Esophagus muscularis mucosa (tissue), 4 donors: ENCODE results near the gene TECTB. TPM values are rescaled to one million over a fixed set of nuclear protein-coding genes. Genes with fewer than 3 reads are reported as not detected.
A peak's percentile ranks its signal among the peaks of the same experiment; 100 is the strongest.

ENCODE experiments used
- DNase-seq: peaks from one replicate; pipeline ENCODE4 v3.0.0-alpha.2; 2017; ENCODE audit errors: extremely low spot score
- H3K27ac ChIP-seq, 4 donors: fragments of 200-600 bp; sonication (generic); replicated peaks in 1 of 4; 1 replicate in 3 of 4; 2 replicates in 1 of 4; pipeline ENCODE4 v1.5.1; 2016 to 2019; ENCODE audit warnings: mild to moderate bottlenecking in 1 of 4
- H3K27me3 ChIP-seq, 4 donors: fragments of 200-600 bp; sonication (generic); one replicate each; pipeline versions ENCODE4 v1.5.1 to v1.6.0; 2016 to 2019
- H3K36me3 ChIP-seq, 4 donors: fragments of 200-600 bp; sonication (generic); one replicate each; pipeline ENCODE4 v1.5.1; 2016 to 2019
- H3K4me1 ChIP-seq, 4 donors: fragments of 200-600 bp; sonication (generic); one replicate each; pipeline ENCODE4 v1.5.1; 2016 to 2019
- H3K4me3 ChIP-seq, 4 donors: fragments of 200-600 bp; sonication (generic); 1 replicate in 2 of 4; 2 replicates in 2 of 4; pipeline ENCODE4 v1.5.1; 2016 to 2019; ENCODE audit warnings: mild to moderate bottlenecking in 4 of 4, moderate library complexity in 1 of 4
- H3K9me3 ChIP-seq, 4 donors: fragments of 200-600 bp; sonication (generic); 1 replicate in 3 of 4; 2 replicates in 1 of 4; pipeline ENCODE4 v1.5.1; 2016 to 2019
- EP300 ChIP-seq: sonication (generic); formaldehyde crosslinking; IDR thresholded peaks from one replicate; pipeline ENCODE4 v1.6.1; 2017; ENCODE audit warnings: antibody characterized with exemption
- POLR2A ChIP-seq: fragments of 450-650 bp; IDR thresholded peaks from one replicate; pipeline ENCODE4 v1.6.1; 2017; ENCODE audit warnings: antibody characterized with exemption, moderate library complexity, mild to moderate bottlenecking, low read depth
- POLR2AphosphoS5 ChIP-seq, 2 donors: sonication (generic); formaldehyde crosslinking; IDR thresholded peaks; one replicate each; pipeline ENCODE4 v1.6.1; 2017; ENCODE audit warnings: antibody characterized with exemption in 2 of 2
- WGBS: methylation state at CpG from one replicate; pipeline ENCODE4 v1.1.5; 2018; 5-methylcytosine and 5-hydroxymethylcytosine counted together
- intact Hi-C: fragments of 100-400 bp; cut with DNase I; formaldehyde crosslinking; loops from one replicate; pipeline ENCODE4 v1.15.1; 2023
- total RNA-seq, 4 donors: library from RNA; depleted of rRNA; stranded (reverse); fragments of >200 nt; gene quantifications; one replicate each; pipeline versions ENCODE4 v1.1.0 to v1.2.1, GENCODE V29; 2016
- TF ChIP-seq, protein P1 (sequence below), 3 experiments: fragments of 200-600 bp in 2 of 3; fragments of 450-650 bp in 1 of 3; sonication (generic) in 2 of 3; IDR thresholded peaks; one replicate each; pipeline ENCODE4 v1.5.1; 2017 to 2019; ENCODE audit warnings: antibody characterized with exemption in 3 of 3, mild to moderate bottlenecking in 2 of 3, moderate library complexity in 1 of 3

TECTB gene
- total RNA-seq, 4 donors from 2014 or later: 0.06 TPM; not detected in 3

DNA sequence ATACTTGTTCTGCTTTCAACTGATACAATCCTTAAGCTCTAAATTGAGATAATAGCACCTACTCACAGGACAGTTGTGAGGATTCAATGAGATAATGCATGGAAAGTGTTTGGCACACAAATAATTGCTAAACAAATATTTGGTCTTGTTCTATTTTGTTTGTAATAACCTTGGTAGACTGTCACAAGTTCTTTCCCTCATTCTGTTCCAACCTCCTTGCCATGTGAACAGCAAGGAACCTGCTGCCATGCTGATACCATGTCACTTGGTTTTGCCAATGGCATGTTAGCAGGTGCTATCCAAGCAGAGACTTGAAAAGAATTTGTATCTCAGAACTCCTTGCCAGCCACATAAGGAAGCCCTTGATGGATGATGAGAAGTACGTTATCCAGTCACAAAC is 24.8 kb upstream of the TECTB start:
- WGBS: 43% methylated on average over 1 of the region's 1 CpG
- peak; percentile 70 for DNase-seq
- Histone ChIP-seq H3K4me1 (no peaks in the 10 kb centered on the region), H3K36me3 (no peaks in the 10 kb centered on the region), H3K4me3 (no peak overlapping the region), H3K27me3 (no peaks in the 10 kb centered on the region), H3K9me3 (no peaks in the 10 kb centered on the region), H3K27ac (no peak overlapping the region)
- TF ChIP-seq POLR2A: no peak
- TF ChIP-seq POLR2AphosphoS5 (IDR thresholded peaks at IDR 0.05): no peak
- TF ChIP-seq EP300: no peak
- intact Hi-C loops: no loop called here

- TF ChIP-seq EP300 (no peak), POLR2AphosphoS5 (IDR thresholded peaks at IDR 0.05) (no peak), POLR2A (no peak)
- TF ChIP-seq, protein P1, sequence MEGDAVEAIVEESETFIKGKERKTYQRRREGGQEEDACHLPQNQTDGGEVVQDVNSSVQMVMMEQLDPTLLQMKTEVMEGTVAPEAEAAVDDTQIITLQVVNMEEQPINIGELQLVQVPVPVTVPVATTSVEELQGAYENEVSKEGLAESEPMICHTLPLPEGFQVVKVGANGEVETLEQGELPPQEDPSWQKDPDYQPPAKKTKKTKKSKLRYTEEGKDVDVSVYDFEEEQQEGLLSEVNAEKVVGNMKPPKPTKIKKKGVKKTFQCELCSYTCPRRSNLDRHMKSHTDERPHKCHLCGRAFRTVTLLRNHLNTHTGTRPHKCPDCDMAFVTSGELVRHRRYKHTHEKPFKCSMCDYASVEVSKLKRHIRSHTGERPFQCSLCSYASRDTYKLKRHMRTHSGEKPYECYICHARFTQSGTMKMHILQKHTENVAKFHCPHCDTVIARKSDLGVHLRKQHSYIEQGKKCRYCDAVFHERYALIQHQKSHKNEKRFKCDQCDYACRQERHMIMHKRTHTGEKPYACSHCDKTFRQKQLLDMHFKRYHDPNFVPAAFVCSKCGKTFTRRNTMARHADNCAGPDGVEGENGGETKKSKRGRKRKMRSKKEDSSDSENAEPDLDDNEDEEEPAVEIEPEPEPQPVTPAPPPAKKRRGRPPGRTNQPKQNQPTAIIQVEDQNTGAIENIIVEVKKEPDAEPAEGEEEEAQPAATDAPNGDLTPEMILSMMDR (IDR thresholded peaks at IDR 0.05): no peak
- intact Hi-C loops: no loop called here
- no peaks in the 10 kb centered on the region for H3K9me3 ChIP-seq
- no peak overlapping the region for H3K27ac ChIP-seq
- no peak overlapping the region for H3K4me3 ChIP-seq
- no peaks in the 10 kb centered on the region for H3K36me3 ChIP-seq
- no peaks in the 10 kb centered on the region for H3K27me3 ChIP-seq
- H3K4me1 ChIP-seq: no peaks in the 10 kb centered on the region
- DNase-seq: peak; percentile 21
These were observed 23.5 kb upstream of the TECTB start for GRCh38 chr10:112259688-112260087.

DNA sequence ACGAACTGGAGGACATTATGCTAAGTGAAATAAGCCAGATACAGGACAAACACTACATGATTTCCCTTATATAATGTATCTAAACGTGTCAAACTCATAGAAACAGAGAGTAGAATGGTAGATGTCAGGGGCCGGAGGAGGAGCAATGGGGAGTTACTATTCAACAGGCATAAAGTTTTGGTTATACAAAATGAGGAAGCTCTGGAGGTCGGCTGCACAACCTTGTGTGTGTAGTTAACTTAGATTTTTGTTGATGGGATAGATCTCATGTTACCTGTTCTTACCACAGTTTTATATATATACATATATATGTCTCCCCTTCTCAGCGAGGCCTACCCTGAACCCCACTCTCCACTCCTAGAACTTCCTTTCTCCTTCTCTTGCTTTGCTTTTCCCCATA is 22.4 kb upstream of the TECTB start:
- TF ChIP-seq, protein P1 (IDR thresholded peaks at IDR 0.05): no peak
- TF ChIP-seq POLR2AphosphoS5 (IDR thresholded peaks at IDR 0.05) (no peak), EP300 (no peak)
- Histone ChIP-seq H3K9me3 (no peaks in the 10 kb centered on the region), H3K4me3 (no peak overlapping the region), H3K27ac (no peak overlapping the region), H3K36me3 (no peaks in the 10 kb centered on the region), H3K4me1 (no peaks in the 10 kb centered on the region), H3K27me3 (no peaks in the 10 kb centered on the region)
- WGBS: 71% methylated on average over 5 of the region's 5 CpGs
- intact Hi-C loops: no loop called here
- peak; percentile 82 for DNase-seq

DNA sequence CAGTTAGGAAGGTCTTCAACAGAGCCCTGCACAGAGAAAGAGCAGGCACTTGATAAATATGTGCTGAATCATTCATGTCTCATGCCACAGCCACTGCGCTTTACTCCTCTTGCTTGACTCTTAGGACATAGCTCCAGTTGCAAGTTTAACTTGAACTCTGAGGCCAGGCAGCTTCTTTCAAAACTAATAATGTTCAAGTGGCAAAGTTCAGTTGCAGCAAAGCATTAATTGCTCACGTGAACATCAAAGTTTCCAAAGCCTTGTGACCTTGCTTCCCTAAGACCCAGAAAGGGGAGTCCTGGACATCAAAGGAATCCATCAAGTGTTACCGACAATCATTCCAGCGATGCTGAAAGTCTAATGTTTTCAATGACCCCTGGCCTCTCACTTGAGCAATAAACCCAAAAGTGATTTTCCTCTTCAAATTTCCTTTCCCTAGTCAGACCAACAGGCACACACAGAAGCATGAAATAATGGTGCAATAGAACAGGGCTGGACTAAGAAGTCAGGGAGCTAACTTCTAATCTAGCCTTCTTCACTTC is 21.8 kb upstream of the TECTB start:
- 63% methylated on average over 4 of the region's 4 CpGs for WGBS
- DNase-seq: peak; percentile 82
- TF ChIP-seq POLR2A (no peak), EP300 (no peak)
- no peaks in the 10 kb centered on the region for H3K4me1 ChIP-seq
- H3K9me3 ChIP-seq: no peaks in the 10 kb centered on the region
- H3K36me3 ChIP-seq: no peaks in the 10 kb centered on the region
- H3K4me3 ChIP-seq: no peak overlapping the region
- no peaks in the 10 kb centered on the region for H3K27me3 ChIP-seq
- intact Hi-C loops: no loop called here
- H3K27ac ChIP-seq: no peak overlapping the region

- H3K36me3 ChIP-seq: no peaks in the 10 kb centered on the region
- intact Hi-C loops: no loop called here
- 65% methylated on average over 6 of the region's 6 CpGs for WGBS
- TF ChIP-seq, protein P1 (IDR thresholded peaks at IDR 0.05): no peak
- TF ChIP-seq EP300 (no peak), POLR2A (no peak), POLR2AphosphoS5 (IDR thresholded peaks at IDR 0.05) (no peak)
- DNase-seq: peak; percentile 17
- H3K27me3 ChIP-seq: no peaks in the 10 kb centered on the region
- no peaks in the 10 kb centered on the region for H3K9me3 ChIP-seq
- H3K4me3 ChIP-seq: no peak overlapping the region
- H3K27ac ChIP-seq: no peak overlapping the region
- H3K4me1 ChIP-seq: no peaks in the 10 kb centered on the region
These were observed 20.7 kb upstream of the TECTB start for GRCh38 chr10:112262546-112262945.

DNA sequence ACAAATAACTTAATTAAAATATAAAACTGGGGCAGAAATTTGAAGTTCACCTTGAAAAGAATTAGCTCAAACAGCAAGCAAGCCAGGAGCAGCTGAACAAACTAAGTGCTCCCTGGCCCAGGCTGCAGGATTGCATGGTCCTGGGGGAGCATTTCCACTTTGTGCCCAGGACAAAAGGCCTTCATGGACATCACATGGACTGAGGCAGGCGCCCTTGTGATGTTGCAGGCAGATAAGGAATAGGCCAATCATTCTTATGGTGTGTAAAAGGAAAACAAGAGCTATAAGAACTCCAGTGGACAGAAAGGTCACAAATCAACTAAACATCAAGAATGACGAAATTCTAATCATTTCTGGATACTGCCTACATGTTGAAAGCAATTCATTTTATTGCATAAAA is 17.5 kb upstream of the TECTB start:
- Histone ChIP-seq H3K4me3 (no peak overlapping the region), H3K27ac (no peak overlapping the region), H3K4me1 (no peaks in the 10 kb centered on the region), H3K36me3 (no peaks in the 10 kb centered on the region), H3K9me3 (no peaks in the 10 kb centered on the region), H3K27me3 (no peaks in the 10 kb centered on the region)
- intact Hi-C loops: no loop called here
- peak; percentile 50 for DNase-seq
- WGBS: 68% methylated on average over 2 of the region's 2 CpGs
- no peak for TF ChIP-seq EP300
- TF ChIP-seq POLR2A: no peak
- TF ChIP-seq, protein P1 (IDR thresholded peaks at IDR 0.05): no peak
- no peak for TF ChIP-seq POLR2AphosphoS5 (IDR thresholded peaks at IDR 0.05)
